Measurements from ENCODE around the gene PLD1.
"Not testable (repeated sequence)": the region's sequence is repeated elsewhere in the genome, so short reads cannot be mapped to it uniquely, and the experiment has no call there.

Gene PLD1

GRCh38 chr3:171835613-171836012 is 25.3 kb upstream of the PLD1 start:
- DNase-seq = no peak

GRCh38 chr3:171835116-171835515 is 24.8 kb upstream of the PLD1 start:
- no peak for DNase-seq

DNA sequence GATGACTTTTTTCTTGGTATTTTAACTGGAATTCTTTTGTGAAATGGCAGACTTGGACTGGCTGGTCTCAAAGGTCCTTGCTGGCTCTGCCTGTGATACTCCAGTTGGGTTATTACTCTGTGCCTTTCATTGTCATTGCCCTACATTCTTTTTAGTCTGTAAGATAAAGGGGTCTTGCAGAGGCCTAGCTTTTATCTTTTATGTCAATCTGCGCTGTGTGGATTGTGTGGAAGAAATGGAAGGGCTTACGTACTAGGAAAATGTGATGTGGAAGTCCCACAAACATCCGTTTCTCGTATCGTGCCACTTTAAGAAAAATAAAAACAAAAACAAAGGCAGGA is 24.1 kb upstream of the PLD1 start:
- DNase-seq = no peak

GRCh38 chr3:171833789-171834460 is 23.6 kb upstream of the PLD1 start:
- peak; percentile 29 for DNase-seq

DNA sequence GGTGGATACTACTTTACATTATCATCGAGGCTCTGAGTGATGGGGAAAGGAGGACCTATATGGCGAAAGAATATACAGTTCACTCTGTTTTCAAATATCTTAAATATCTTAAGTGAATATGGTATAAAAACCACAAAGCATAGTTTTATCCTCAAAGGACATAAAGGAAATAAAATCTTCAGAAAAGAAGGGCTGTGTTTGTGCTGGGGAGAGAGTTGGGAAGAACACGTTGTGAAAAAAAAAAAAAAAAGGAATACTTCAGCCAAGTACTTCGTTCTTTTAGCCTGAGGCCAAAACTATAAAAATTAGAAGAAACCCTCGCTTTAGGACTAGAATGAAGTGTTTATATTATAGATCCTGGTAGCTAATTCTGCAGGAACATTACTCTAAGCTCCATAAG is 22.7 kb upstream of the PLD1 start:
- no peak for DNase-seq

DNA sequence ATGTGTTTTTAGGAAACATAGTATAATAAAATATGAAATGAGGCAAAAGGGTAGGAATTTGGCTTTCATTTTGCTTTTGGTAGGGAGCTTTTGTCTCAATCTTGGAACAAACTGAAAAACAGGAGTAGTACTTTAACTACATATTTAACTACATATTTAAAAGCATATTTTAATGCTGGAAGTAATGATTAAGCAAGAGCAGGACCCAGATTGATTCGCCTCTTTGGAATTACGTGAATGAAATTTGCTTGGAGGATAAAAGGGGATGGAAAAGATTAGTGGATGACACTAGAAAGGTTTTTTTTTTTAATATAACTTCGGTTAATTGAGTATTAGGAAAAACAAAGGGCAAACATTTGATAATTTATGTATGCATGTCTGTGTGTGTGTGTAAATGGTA is 21.7 kb upstream of the PLD1 start:
- no peak for DNase-seq

- no peak for DNase-seq
Observed at GRCh38 chr3:171830518-171830875, 20.2 kb upstream of the PLD1 start.

DNA sequence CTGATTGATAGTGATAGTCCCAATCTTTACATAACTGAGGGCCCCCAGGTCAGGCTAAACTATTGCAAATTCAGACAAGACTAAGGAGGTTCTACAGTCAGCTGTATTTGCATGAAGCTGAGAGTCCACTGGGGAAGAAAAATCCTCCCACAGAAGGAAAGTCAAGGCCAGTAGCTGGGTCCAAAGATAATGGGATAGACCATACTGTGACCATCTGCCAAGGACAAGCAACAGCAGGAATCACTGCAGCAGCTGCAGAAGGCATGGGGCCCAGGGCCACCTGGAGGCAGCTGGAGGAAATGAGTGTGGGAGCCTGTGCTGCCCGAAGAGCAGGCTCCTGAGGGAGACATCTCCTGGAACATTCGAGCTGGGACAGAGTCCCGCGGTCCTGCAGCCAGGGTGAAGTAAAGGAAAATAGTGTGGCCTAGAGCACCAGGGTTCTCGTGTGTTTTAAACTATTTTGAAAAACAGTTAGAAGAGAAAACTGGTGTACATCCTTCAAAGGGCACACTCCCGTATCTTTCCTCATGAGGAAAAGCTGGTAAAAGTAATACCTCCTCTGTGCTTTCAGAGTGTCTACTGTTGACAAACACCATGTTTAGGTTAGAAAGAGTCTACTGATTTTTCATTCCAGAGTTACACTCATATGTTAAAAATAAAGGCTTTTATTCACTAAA is 19.7 kb upstream of the PLD1 start:
- DNase-seq = no peak

DNA sequence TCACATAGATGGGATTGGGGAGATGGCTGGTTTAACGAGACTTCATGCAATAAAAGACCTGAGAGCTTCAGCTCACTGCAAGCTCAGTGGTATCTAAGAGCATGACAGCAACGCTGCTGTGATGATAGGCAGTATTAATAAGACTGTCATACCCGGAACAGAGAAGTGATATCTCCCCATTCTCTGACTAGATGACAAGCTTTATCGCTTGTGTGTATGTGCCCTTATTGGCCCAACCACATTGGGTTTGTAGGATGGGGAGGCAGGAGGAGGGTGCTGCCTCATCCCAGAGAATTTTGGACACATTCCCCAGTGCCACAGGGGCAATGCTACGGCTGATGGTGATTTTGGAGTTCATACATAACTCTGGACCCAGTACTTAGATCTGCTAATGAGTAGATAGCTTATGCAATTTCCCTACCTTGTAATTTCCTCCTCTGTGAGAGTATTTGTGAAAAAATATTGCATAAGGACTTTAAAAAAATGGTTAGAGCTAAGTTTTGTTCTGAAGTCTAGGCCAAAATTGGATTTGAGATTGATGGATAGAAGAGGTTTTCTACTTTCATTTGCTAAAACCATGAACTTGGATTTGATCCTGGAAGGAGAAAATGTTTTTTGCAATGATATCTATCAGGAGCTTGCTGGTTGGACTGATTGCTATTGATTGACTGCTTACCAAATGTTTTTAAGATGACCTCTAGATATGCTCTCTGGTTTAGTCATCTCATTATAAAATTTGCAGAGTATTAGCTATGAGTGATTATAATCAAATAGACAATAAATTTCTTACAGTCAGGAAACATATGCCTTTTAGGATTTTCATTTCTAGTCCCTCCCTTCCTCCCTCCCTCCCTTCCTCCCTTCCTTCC is 18.9 kb upstream of the PLD1 start:
- no peak for DNase-seq

GRCh38 chr3:171827836-171828458 is 17.7 kb upstream of the PLD1 start:
- DNase-seq = no peak

DNA sequence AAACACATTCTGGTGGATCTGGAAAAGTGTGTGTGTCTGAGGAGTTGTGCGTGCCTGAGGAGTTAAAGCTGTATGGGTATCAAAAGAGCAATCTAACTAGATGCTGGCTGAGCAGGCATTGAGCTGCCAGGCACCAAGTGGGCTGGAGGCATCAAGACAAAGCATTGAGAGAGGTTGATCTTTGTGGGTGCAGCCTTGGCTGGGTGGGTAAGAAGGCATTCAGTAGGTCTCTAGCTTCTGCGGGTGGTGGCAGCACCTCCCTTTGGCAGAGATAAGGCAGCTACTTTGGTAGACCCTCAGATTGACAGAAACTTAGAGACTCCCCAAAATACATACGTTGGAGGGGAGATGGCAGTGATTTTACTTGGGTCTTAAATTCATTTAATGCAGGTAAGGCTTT is 17.1 kb upstream of the PLD1 start:
- DNase-seq = no peak

DNA sequence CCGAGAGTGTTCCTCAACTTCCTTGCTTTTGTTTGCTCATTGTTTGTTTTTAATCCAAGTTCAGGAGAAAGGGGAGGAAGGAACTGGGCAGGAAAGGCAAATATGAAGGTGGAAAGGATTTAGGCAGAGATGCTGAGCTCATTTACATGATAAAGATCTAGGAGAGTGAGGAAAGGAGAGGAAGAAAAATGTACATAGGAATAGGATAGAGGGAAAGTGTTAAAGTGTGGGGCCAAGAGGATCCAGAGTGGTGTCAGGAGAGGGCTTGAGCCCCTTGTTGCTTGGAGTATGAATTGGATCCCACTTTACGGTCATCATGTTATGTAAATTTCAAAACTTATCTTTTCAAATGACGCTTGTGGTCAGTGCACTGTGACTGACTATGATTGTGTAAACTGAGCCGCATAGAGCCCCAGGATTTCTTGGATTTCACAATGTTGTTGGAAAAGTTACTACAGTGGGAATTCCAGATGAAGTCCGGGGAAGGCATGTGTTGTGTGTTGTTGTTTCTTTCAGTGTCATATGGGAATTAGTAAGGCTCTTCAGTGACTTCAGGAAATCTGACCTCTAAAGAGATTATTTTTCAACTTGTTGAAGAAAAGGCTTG is 15.0 kb upstream of the PLD1 start:
- DNase-seq = no peak

DNA sequence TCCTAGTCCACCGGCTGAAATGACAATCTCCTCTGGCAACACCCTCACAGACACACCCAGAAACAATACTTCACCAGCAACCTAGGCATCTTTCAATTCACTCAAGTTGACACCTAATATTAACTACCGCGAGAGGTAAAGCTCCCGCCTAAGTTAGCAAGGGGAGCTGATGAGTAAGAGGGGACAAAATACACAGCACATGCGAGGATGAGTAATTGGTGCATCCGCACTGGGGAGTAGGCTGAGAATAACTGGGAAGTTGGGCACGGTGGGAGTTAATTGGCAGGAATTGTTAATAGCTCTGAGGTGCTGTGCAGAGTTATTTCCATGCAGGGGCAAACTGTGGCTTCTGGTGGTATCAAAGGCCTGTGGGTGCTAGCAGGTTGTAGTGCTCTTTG is 14.5 kb upstream of the PLD1 start:
- no peak for DNase-seq

- no peak for DNase-seq
Observed at GRCh38 chr3:171824116-171824515, 13.8 kb upstream of the PLD1 start.

GRCh38 chr3:171822431-171823106 is 12.3 kb upstream of the PLD1 start:
- DNase-seq = no peak

- DNase-seq = no peak
Observed at GRCh38 chr3:171821778-171822358, 11.6 kb upstream of the PLD1 start.

GRCh38 chr3:171821044-171821443 is 10.8 kb upstream of the PLD1 start:
- no peak for DNase-seq

- no peak for DNase-seq
Observed at GRCh38 chr3:171817074-171817800, 7.0 kb upstream of the PLD1 start.

GRCh38 chr3:171815973-171816595 is 5.8 kb upstream of the PLD1 start:
- no peak for DNase-seq

GRCh38 chr3:171814662-171815061 is 4.4 kb upstream of the PLD1 start:
- not testable (repeated sequence) for DNase-seq

- no peak for DNase-seq
Observed at GRCh38 chr3:171813897-171814460, 3.7 kb upstream of the PLD1 start.

Measured in NCI-H2029 treated with DMSO at 0.1 percent for 48 hours (cell line).